A673 (cell line): ENCODE data around the gene P3R3URF. TPM values are rescaled to one million over a fixed set of nuclear protein-coding genes. Genes with fewer than 3 reads are reported as not detected.

Experiments
- BruUV-seq: library from RNA; stranded (reverse); fragments of 400-500 nt; replicated peaks from 2 replicates; lab custom pipeline; 2021; lab: Mats Ljungman, UMichigan
- CTCF ChIA-PET: fragments of 300-600 bp; sonication (Branson Sonifier 250); formaldehyde crosslinking; loops from one replicate; lab custom pipeline; 2022; ENCODE audit warnings: antibody characterized with exemption; lab: Charles Lee
- POLR2A ChIA-PET: fragments of 300-600 bp; sonication (Branson Sonifier 250); formaldehyde crosslinking; loops from one replicate; lab custom pipeline; 2022; ENCODE audit warnings: antibody characterized with exemption; ENCODE audit not compliant: low non-redundant PET; lab: Charles Lee
- DNase-seq: peaks from one replicate; pipeline ENCODE4 v3.0.0-alpha.2; 2015; ENCODE audit warnings: low spot score
- H3K27ac ChIP-seq: fragments of 200-600 bp; sonication (generic); 2 replicates; pipeline ENCODE4 v1.5.1; 2016; ENCODE audit warnings: mixed run types, low read depth, mild to moderate bottlenecking, mixed read lengths, antibody characterized with exemption, low read length; ENCODE audit not compliant: poor library complexity, severe bottlenecking
- H3K27me3 ChIP-seq: fragments of 200-600 bp; sonication (generic); replicated peaks from 2 replicates; pipeline ENCODE4 v1.6.1; 2017; ENCODE audit warnings: mixed run types, low read depth, mild to moderate bottlenecking, mixed read lengths, antibody characterized with exemption, low read length; ENCODE audit not compliant: insufficient read depth, poor library complexity
- H3K36me3 ChIP-seq: fragments of 200-600 bp; sonication (generic); 2 replicates; pipeline ENCODE4 v1.6.1; 2016; ENCODE audit warnings: mixed run types, mild to moderate bottlenecking, mixed read lengths, antibody characterized with exemption, low read length; ENCODE audit not compliant: insufficient read depth, poor library complexity, severe bottlenecking
- H3K4me1 ChIP-seq: fragments of 200-600 bp; sonication (generic); 2 replicates; pipeline ENCODE4 v1.6.1; 2017; ENCODE audit warnings: mixed run types, mild to moderate bottlenecking, mixed read lengths, antibody characterized with exemption, low read length; ENCODE audit not compliant: insufficient read depth, poor library complexity, severe bottlenecking
- H3K4me3 ChIP-seq: fragments of 200-600 bp; sonication (generic); 2 replicates; pipeline ENCODE4 v1.5.1; 2016; ENCODE audit warnings: low read depth, mixed run types, mild to moderate bottlenecking, mixed read lengths, low read length; ENCODE audit not compliant: poor library complexity, severe bottlenecking
- H3K9me3 ChIP-seq: fragments of 200-600 bp; sonication (generic); 2 replicates; pipeline ENCODE4 v1.6.1; 2016; ENCODE audit warnings: mixed run types, low read depth, mild to moderate bottlenecking, mixed read lengths, antibody characterized with exemption, low read length; ENCODE audit not compliant: poor library complexity, severe bottlenecking
- EZH2 ChIP-seq: fragments of 200-600 bp; sonication (generic); IDR thresholded peaks from 2 replicates; pipeline ENCODE4 v1.6.1; 2017; ENCODE audit warnings: borderline replicate concordance, low read depth, mild to moderate bottlenecking, mixed read lengths, antibody characterized with exemption, low read length; ENCODE audit not compliant: poor library complexity, severe bottlenecking
- intact Hi-C: fragments of 100-400 bp; cut with micrococcal nuclease; formaldehyde crosslinking; loops from one replicate; pipeline ENCODE4 v1.10.0; 2022; ENCODE audit not compliant: unreplicated experiment
- total RNA-seq: library from RNA; stranded (reverse); gene quantifications from 2 replicates; pipeline ENCODE4 v1.2.3, GENCODE V29; 2021
- TF ChIP-seq, protein P1 (sequence below): fragments of 300-800, 200-600 bp; sonication (generic); conservative IDR thresholded peaks from 2 replicates; pipeline ENCODE4 v1.5.1; 2017; ENCODE audit warnings: low read depth, mild to moderate bottlenecking, antibody characterized with exemption, low read length, moderate library complexity, mixed read lengths

The P3R3URF gene
- total RNA-seq, 1 experiment from 2014 or later, result not detected

DNA sequence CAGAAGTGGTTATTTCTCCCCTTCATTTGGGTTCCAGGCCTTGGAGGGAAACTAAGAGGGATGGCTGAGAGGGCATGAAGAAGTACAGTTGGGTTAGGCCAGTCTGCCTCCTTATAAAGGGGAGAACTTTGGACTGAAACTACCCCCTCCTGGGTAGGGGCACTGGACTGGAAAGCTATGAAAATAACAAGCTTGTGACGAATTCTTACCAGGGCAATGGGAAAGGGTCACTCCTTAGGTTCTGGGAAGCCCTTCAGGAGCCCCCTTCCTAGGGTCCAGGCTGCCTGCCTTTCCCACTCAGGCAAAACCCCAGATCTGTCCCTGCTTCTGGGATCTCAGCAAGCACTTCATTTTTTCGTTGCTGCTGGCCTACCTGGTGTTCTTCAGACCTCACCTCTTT is 9.8 kb upstream of the P3R3URF start:
- Histone ChIP-seq H3K27me3 (no peaks in the 10 kb centered on the region), H3K4me1 (peaks cover 17% of the 10 kb centered on the region), H3K9me3 (no peaks in the 10 kb centered on the region), H3K36me3 (peaks cover 10% of the 10 kb centered on the region), H3K4me3 (no peak overlapping the region), H3K27ac (no peak overlapping the region)
- intact Hi-C loops, result no loop called here
- TF ChIP-seq EZH2, result no peak
- TF ChIP-seq, protein P1, sequence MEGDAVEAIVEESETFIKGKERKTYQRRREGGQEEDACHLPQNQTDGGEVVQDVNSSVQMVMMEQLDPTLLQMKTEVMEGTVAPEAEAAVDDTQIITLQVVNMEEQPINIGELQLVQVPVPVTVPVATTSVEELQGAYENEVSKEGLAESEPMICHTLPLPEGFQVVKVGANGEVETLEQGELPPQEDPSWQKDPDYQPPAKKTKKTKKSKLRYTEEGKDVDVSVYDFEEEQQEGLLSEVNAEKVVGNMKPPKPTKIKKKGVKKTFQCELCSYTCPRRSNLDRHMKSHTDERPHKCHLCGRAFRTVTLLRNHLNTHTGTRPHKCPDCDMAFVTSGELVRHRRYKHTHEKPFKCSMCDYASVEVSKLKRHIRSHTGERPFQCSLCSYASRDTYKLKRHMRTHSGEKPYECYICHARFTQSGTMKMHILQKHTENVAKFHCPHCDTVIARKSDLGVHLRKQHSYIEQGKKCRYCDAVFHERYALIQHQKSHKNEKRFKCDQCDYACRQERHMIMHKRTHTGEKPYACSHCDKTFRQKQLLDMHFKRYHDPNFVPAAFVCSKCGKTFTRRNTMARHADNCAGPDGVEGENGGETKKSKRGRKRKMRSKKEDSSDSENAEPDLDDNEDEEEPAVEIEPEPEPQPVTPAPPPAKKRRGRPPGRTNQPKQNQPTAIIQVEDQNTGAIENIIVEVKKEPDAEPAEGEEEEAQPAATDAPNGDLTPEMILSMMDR, result no peak
- POLR2A ChIA-PET, result no interaction called here
- CTCF ChIA-PET, result no interaction called here
- no peak for DNase-seq
- no TSS peak for BruUV-seq

DNA sequence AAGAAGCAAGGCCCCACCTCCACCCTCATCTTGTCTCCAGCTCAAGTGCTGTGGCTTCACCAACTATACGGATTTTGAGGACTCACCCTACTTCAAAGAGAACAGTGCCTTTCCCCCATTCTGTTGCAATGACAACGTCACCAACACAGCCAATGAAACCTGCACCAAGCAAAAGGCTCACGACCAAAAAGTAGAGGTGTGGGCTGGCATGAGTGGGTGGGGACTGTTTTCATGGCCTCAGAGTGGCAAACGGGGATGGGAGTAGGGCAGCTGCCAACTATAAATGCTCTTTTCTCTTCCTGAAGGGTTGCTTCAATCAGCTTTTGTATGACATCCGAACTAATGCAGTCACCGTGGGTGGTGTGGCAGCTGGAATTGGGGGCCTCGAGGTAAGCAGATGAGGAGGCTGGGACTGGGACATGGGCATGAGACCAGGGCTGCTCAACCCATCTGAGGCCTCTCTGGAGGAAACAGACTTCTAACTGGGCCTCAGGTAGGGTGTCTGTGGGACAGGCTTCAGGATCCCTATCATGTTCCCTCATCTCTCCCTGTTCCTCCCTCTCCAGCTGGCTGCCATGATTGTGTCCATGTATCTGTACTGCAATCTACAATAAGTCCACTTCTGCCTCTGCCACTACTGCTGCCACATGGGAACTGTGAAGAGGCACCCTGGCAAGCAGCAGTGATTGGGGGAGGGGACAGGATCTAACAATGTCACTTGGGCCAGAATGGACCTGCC is 8.8 kb upstream of the P3R3URF start:
- BruUV-seq, result no TSS peak

DNA sequence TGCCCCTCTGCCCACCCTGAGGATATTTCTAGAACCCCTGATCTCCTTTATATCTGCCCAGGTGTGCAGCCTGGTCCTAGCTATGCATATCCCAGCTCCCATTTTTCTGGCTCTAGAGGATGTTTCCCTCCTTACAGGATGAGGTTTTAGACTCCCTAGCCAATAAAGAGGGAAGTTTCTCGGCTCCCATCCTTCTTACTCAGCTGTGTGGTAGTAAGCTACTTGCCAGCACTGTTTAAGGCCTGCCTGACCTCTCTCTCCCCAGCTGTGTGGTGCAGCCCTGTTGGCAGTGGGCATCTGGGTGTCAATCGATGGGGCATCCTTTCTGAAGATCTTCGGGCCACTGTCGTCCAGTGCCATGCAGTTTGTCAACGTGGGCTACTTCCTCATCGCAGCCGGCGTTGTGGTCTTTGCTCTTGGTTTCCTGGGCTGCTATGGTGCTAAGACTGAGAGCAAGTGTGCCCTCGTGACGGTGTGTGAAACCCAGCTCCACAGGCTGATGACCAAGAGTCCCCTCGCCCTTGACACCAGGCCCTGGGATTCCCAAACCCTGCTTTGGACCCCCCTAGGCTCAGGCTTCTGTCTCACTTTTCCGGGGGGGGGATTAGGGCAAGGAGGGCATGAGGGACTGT is 7.8 kb upstream of the P3R3URF start:
- POLR2A ChIA-PET, result no interaction called here
- CTCF ChIA-PET, result no interaction called here
- intact Hi-C loops, result no loop called here

More for the DNA sequence above, 8.8 kb upstream of the P3R3URF start:
- H3K27me3 ChIP-seq, result no peaks in the 10 kb centered on the region
- H3K9me3 ChIP-seq, result no peaks in the 10 kb centered on the region
- POLR2A ChIA-PET, result interaction anchor here (0.6 kb wide), 1 partner anchor 53 kb away, joined by 7 read pairs; no protein-coding TSS in a partner anchor
- no peak overlapping the region for H3K27ac ChIP-seq
- peaks cover 10% of the 10 kb centered on the region for H3K36me3 ChIP-seq
- no peak for DNase-seq
- CTCF ChIA-PET, result no interaction called here
- no peak overlapping the region for H3K4me3 ChIP-seq
- intact Hi-C loops, result no loop called here
- H3K4me1 ChIP-seq, result peaks cover 17% of the 10 kb centered on the region
- TF ChIP-seq, protein P1, result no peak
- no peak for TF ChIP-seq EZH2

More for the DNA sequence above, 7.8 kb upstream of the P3R3URF start:
- H3K36me3 ChIP-seq, result peaks cover 5% of the 10 kb centered on the region
- TF ChIP-seq, protein P1, result no peak
- TF ChIP-seq EZH2, result no peak
- no peak overlapping the region for H3K27ac ChIP-seq
- DNase-seq, result no peak
- H3K9me3 ChIP-seq, result no peaks in the 10 kb centered on the region
- peaks cover 17% of the 10 kb centered on the region for H3K4me1 ChIP-seq
- no peaks in the 10 kb centered on the region for H3K27me3 ChIP-seq
- BruUV-seq, result no TSS peak
- no peak overlapping the region for H3K4me3 ChIP-seq
